Hepatocyte (in vitro differentiated cells): ENCODE results near the gene NDUFA8. TPM values are rescaled to one million over a fixed set of nuclear protein-coding genes. Genes with fewer than 3 reads are reported as not detected.
"Not testable (repeated sequence)": the region's sequence is repeated elsewhere in the genome, so short reads cannot be mapped to it uniquely, and the experiment has no call there.

Source experiments
- DNase-seq: peaks from one replicate; pipeline ENCODE4 v3.0.0-alpha.2; 2016; ENCODE audit warnings: low spot score
- H2AFZ ChIP-seq: fragments of 200-600 bp; sonication (generic); 2 replicates; pipeline ENCODE4 v1.6.0; 2016; ENCODE audit warnings: antibody characterized with exemption, mild to moderate bottlenecking
- H3K27ac ChIP-seq: fragments of 200-600 bp; sonication (generic); 2 replicates; pipeline ENCODE4 v1.5.1; 2016; ENCODE audit warnings: mild to moderate bottlenecking
- H3K27me3 ChIP-seq: fragments of 200-600 bp; sonication (generic); 2 replicates; pipeline ENCODE4 v1.6.1; 2016
- H3K36me3 ChIP-seq: fragments of 200-600 bp; sonication (generic); replicated peaks from 2 replicates; pipeline ENCODE4 v1.5.1; 2016; ENCODE audit warnings: low read depth; ENCODE audit not compliant: insufficient read depth
- H3K4me1 ChIP-seq: fragments of 200-600 bp; sonication (generic); 2 replicates; pipeline ENCODE4 v1.5.1; 2016; ENCODE audit warnings: mild to moderate bottlenecking, moderate library complexity; ENCODE audit not compliant: insufficient read depth
- H3K4me2 ChIP-seq: fragments of 200-600 bp; sonication (generic); 2 replicates; pipeline ENCODE4 v1.6.0; 2016
- H3K4me3 ChIP-seq: fragments of 200-600 bp; sonication (generic); 2 replicates; pipeline ENCODE4 v1.5.1; 2016; ENCODE audit warnings: mild to moderate bottlenecking
- H3K79me2 ChIP-seq: fragments of 200-600 bp; sonication (generic); 2 replicates; pipeline ENCODE4 v1.6.0; 2017; ENCODE audit warnings: mild to moderate bottlenecking
- H3K9me2 ChIP-seq: fragments of 200-600 bp; sonication (generic); replicated peaks from 2 replicates; pipeline ENCODE4 v1.6.0; 2017; ENCODE audit warnings: mild to moderate bottlenecking; ENCODE audit not compliant: insufficient read depth
- H3K9me3 ChIP-seq: fragments of 200-600 bp; sonication (generic); 2 replicates; pipeline ENCODE4 v1.5.1; 2016; ENCODE audit warnings: low read depth, mild to moderate bottlenecking
- H4K20me1 ChIP-seq: fragments of 200-600 bp; sonication (generic); 2 replicates; pipeline ENCODE4 v1.6.0; 2016; ENCODE audit warnings: mild to moderate bottlenecking; ENCODE audit not compliant: insufficient read depth, poor library complexity, severe bottlenecking
- CTCF ChIP-seq: fragments of 200-600 bp; sonication (generic); IDR thresholded peaks from 2 replicates; pipeline ENCODE4 v1.5.1; 2016; ENCODE audit warnings: antibody characterized with exemption, mild to moderate bottlenecking; ENCODE audit not compliant: poor library complexity
- EZH2 ChIP-seq: fragments of 200-600 bp; sonication (generic); IDR thresholded peaks from 2 replicates; pipeline ENCODE4 v1.6.1; 2016; ENCODE audit warnings: antibody characterized with exemption, mild to moderate bottlenecking, borderline replicate concordance
- EZH2phosphoT487 ChIP-seq: fragments of 200-600 bp; sonication (generic); IDR thresholded peaks from one replicate; pipeline ENCODE4 v1.6.1; 2018; ENCODE audit warnings: antibody characterized with exemption, mild to moderate bottlenecking, low read depth, moderate library complexity; ENCODE audit not compliant: unreplicated experiment, severe bottlenecking
- WGBS: methylation state at CpG from one replicate; pipeline ENCODE4 v1.1.6; 2016; ENCODE audit warnings: low lambda C conversion rate; ENCODE audit errors: missing lambda C conversion rate; 5-methylcytosine and 5-hydroxymethylcytosine counted together
- polyA plus RNA-seq: library from polyadenylated mRNA; unstranded; fragments of >200 nt; fragmentation: Nextera tagmentation; extraction: Ambion mirVana; gene quantifications from 2 replicates; pipeline ENCODE4 v1.2.1, GENCODE V29; 2016
- total RNA-seq: library from RNA; depleted of rRNA; stranded (reverse); fragments of >200 nt; gene quantifications from 2 replicates; pipeline ENCODE4 v1.2.3, GENCODE V29; 2014

The NDUFA8 gene
- total and polyA plus RNA-seq, 2 experiments from 2014 or later: 46.4 to 113 TPM

- no peaks in the 10 kb centered on the region for H4K20me1 ChIP-seq
- WGBS: 89% methylated on average over 5 of the region's 5 CpGs
- no peaks in the 10 kb centered on the region for H3K4me1 ChIP-seq
- no peak overlapping the region for H3K27ac ChIP-seq
- H3K4me2 ChIP-seq: no peak overlapping the region
- H2AFZ ChIP-seq: no peak overlapping the region
- no peak overlapping the region for H3K4me3 ChIP-seq
- no peaks in the 10 kb centered on the region for H3K9me3 ChIP-seq
- peaks cover 13% of the 10 kb centered on the region for H3K27me3 ChIP-seq
- H3K9me2 ChIP-seq: no peaks in the 10 kb centered on the region
- DNase-seq: no peak
- TF ChIP-seq CTCF: no peak
- TF ChIP-seq EZH2: no peak
- TF ChIP-seq EZH2phosphoT487: no peak
- H3K79me2 ChIP-seq: no peaks in the 10 kb centered on the region
- H3K36me3 ChIP-seq: no peaks in the 10 kb centered on the region
These were observed 39.9 kb downstream of the NDUFA8 start for GRCh38 chr9:122119721-122120120.

- no peak for TF ChIP-seq EZH2phosphoT487
- TF ChIP-seq EZH2: no peak
- TF ChIP-seq CTCF: no peak
- H3K79me2 ChIP-seq: no peaks in the 10 kb centered on the region
These were observed 40.4 kb downstream of the NDUFA8 start for GRCh38 chr9:122119166-122119521.

GRCh38 chr9:122118343-122119165 lies 41.0 kb downstream of the NDUFA8 start:
- H3K4me1 ChIP-seq: no peaks in the 10 kb centered on the region
- H3K9me2 ChIP-seq: no peaks in the 10 kb centered on the region
- H4K20me1 ChIP-seq: no peaks in the 10 kb centered on the region
- H3K27me3 ChIP-seq: peaks cover 15% of the 10 kb centered on the region
- TF ChIP-seq EZH2 (no peak), CTCF (no peak), EZH2phosphoT487 (no peak)
- no peaks in the 10 kb centered on the region for H3K79me2 ChIP-seq
- no peak overlapping the region for H3K4me2 ChIP-seq
- H3K36me3 ChIP-seq: no peaks in the 10 kb centered on the region
- no peak for DNase-seq
- 86% methylated on average over 5 of the region's 5 CpGs for WGBS
- no peak overlapping the region for H2AFZ ChIP-seq
- no peak overlapping the region for H3K27ac ChIP-seq
- no peaks in the 10 kb centered on the region for H3K9me3 ChIP-seq
- H3K4me3 ChIP-seq: no peak overlapping the region

More at GRCh38 chr9:122119166-122119521, 40.4 kb downstream of the NDUFA8 start:
- no peak overlapping the region for H3K4me2 ChIP-seq
- H3K36me3 ChIP-seq: no peaks in the 10 kb centered on the region
- no peak overlapping the region for H3K4me3 ChIP-seq
- DNase-seq: no peak
- no peaks in the 10 kb centered on the region for H3K9me2 ChIP-seq
- H3K27ac ChIP-seq: no peak overlapping the region
- no peaks in the 10 kb centered on the region for H3K4me1 ChIP-seq
- H4K20me1 ChIP-seq: no peaks in the 10 kb centered on the region
- 87% methylated on average over 13 of the region's 13 CpGs for WGBS
- H3K27me3 ChIP-seq: peaks cover 18% of the 10 kb centered on the region
- no peak overlapping the region for H2AFZ ChIP-seq
- H3K9me3 ChIP-seq: no peaks in the 10 kb centered on the region

- not testable (repeated sequence) for H2AFZ ChIP-seq, DNase-seq, H3K27ac ChIP-seq, H3K4me3 ChIP-seq, H3K79me2 ChIP-seq, H4K20me1 ChIP-seq, H3K36me3 ChIP-seq, H3K9me3 ChIP-seq, H3K4me1 ChIP-seq, H3K4me2 ChIP-seq, H3K9me2 ChIP-seq
- H3K27me3 ChIP-seq: peaks cover 15% of the 10 kb centered on the region
- WGBS: 82% methylated on average over 9 of the region's 9 CpGs
These were observed 42.3 kb downstream of the NDUFA8 start for GRCh38 chr9:122117241-122117640.
